Right cardiac atrium (tissue), 5 donors: ENCODE data around the gene HSCB. TPM values are rescaled to one million over a fixed set of nuclear protein-coding genes. Genes with fewer than 3 reads are reported as not detected.
"Not testable (repeated sequence)": the region's sequence is repeated elsewhere in the genome, so short reads cannot be mapped to it uniquely, and the experiment has no call there.

Experiments
- ATAC-seq, 2 donors: fragments of 200-7000 bp; cut with Tn5 transposase; one replicate each; pipeline versions ENCODE4 v1.8.0 to v1.9.1; 2020; ENCODE audit warnings: moderate library complexity in 2 of 2, mild to moderate bottlenecking in 1 of 2
- DNase-seq, 3 donors: peaks; one replicate each; pipeline ENCODE4 v3.0.0-alpha.2; 2020
- H3K27ac ChIP-seq: one replicate; pipeline ENCODE4 v1.5.1; 2013; ENCODE audit warnings: mild to moderate bottlenecking, low read length, control low read depth, moderate library complexity
- H3K27me3 ChIP-seq: one replicate; pipeline ENCODE4 v1.6.1; 2013; ENCODE audit not compliant: control insufficient read depth, insufficient read depth
- H3K4me1 ChIP-seq: one replicate; pipeline ENCODE4 v1.6.1; 2013; ENCODE audit warnings: low read length; ENCODE audit not compliant: control insufficient read depth, insufficient read depth
- H3K4me3 ChIP-seq: one replicate; pipeline ENCODE4 v1.5.1; 2013; ENCODE audit warnings: low read length, control low read depth
- H3K9me3 ChIP-seq: one replicate; pipeline ENCODE4 v1.6.1; 2013; ENCODE audit warnings: low read length; ENCODE audit not compliant: control insufficient read depth
- WGBS: extraction: QIAGEN DNeasy Blood & Tissue Kit; methylation state at CpG from one replicate; pipeline ENCODE4 v1.1.7; 2013; 5-methylcytosine and 5-hydroxymethylcytosine counted together
- intact Hi-C, 4 donors: fragments of 100-400 bp; cut with DNase I; formaldehyde crosslinking; loops; one replicate each; pipeline versions ENCODE4 v1.11.0 to v1.14.0; 2022 to 2023
- polyA plus RNA-seq: library from polyadenylated mRNA; stranded (reverse); fragments of 200-250 nt; gene quantifications from one replicate; pipeline ENCODE4 v1.2.3, GENCODE V29; 2013
- total RNA-seq, 4 donors: library from RNA; stranded (reverse); fragmentation: NEBNext Ultra II Directional; extraction: Animal tissue kit (Norgen Biotek cat#: 25700); gene quantifications; one replicate each; pipeline ENCODE4 v1.2.1, GENCODE V29; 2021
- donor health status: healthy with polysubstance abuse.
- donor health status: DM: no; HTN: yes; CAD: no.
- donor health status: DM: no; HTN: no; CAD: no.
- donor health status: DM: no; HTN: yes; CAD: no; lungs with severe emphysema.
- donor health status: DM: yes; HTN: yes; CAD: no.

The HSCB gene
- total and polyA plus RNA-seq, 5 donors = 7.5 to 16.3 (median 9.8) TPM

DNA sequence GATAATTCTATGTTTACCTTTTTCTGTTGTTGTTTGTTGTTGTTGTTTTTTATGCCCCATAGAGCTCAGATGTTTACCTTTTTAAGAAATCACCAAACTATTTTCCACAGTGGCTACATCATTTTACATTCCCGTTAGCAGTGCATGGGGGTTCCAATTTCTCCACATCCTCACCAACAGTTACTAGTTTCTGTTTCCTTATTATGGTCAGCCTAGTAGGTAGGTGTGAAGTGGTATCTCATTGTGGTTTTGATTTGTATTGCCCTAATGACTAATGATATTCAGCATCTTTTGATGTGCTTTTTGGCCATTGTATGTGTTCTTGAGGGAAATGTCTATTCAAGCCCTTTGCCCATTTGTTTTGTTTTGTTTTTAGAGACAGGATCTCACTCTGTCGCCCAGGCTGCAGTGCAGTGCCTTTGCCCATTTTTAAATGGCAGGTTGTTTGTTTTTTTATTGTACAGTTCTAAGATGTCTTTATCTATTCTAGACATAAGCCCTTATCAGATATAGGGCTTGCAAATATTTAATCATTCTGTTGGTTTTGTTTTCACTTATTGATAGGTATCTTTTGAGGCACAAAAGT, 27.7 kb upstream of the HSCB start:
- ATAC-seq (no peak), DNase-seq (no peak)
- no peaks in the 10 kb centered on the region for H3K27me3 ChIP-seq
- H3K27ac ChIP-seq = no peak overlapping the region
- H3K9me3 ChIP-seq = no peaks in the 10 kb centered on the region
- H3K4me1 ChIP-seq = no peaks in the 10 kb centered on the region
- intact Hi-C loops = no loop called here
- 97% methylated on average over 2 of the region's 2 CpGs for WGBS
- H3K4me3 ChIP-seq = no peak overlapping the region

DNA sequence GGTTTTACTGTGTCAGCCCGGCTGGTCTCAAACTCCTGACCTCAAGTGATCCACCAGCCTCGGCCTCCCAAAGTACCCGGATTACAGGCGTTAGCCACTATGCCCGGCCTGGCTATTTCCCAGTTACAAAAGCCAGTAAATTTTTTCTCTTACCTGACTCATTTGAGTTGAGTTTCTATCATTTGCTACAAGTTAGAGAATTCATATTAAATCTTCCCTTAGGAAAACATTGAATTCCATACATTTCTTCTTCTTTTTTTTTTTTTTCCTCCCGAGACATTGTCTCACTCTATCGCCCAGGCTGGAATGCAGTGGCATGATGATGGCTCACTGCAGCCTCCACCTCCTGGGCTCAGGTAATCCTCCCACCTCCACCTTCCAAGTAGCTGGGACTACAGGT, 26.2 kb upstream of the HSCB start:
- DNase-seq (no peak), ATAC-seq (no peak)
- no peak overlapping the region for H3K4me3 ChIP-seq
- no peaks in the 10 kb centered on the region for H3K4me1 ChIP-seq
- intact Hi-C loops = no loop called here
- no peaks in the 10 kb centered on the region for H3K9me3 ChIP-seq
- 97% methylated on average over 7 of the region's 7 CpGs for WGBS
- H3K27ac ChIP-seq = no peak overlapping the region
- no peaks in the 10 kb centered on the region for H3K27me3 ChIP-seq

DNA sequence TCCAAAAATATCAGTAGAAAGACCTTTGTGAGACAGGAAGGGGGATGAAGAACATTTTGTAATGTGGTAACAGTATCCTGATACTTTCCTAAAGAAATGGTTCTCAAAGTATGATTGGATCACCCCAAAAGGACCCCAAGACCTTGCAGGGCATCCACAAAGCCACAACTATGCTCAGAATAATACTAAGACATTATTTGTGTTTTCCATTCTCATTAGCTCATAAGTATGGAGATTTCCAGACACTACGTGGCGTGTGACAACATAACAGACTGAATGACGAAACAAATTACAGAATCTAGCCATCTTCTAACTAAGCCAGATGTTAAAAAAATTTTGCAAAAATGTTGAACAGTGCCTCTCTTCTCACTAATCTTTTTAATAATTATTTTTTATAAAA, 25.2 kb upstream of the HSCB start:
- WGBS = 95% methylated on average over 3 of the region's 3 CpGs
- Histone ChIP-seq H3K27me3 (no peaks in the 10 kb centered on the region), H3K4me1 (no peaks in the 10 kb centered on the region), H3K9me3 (no peaks in the 10 kb centered on the region), H3K4me3 (no peak overlapping the region), H3K27ac (no peak overlapping the region)
- intact Hi-C loops = no loop called here
- ATAC-seq = no peak
- DNase-seq = no peak

DNA sequence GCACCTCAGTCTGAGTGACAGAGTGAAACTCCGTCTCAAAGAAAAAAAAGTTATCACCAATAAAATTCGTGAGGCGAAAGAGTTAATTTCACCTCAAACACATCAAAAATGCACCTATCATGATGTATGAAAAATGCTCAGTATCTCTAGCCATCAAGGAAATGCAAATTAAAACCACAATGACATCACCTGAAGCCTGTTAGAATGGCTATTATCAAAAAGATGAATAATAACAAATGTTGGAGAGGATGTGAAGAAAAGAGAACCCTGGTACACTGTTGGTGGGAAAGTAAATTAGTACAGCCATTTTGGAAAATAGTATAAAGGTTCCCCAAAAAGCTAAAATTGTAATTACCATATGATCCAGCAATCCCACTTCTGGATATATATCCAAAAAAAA, 23.8 kb upstream of the HSCB start:
- Histone ChIP-seq H3K4me1 (no peaks in the 10 kb centered on the region), H3K9me3 (no peaks in the 10 kb centered on the region), H3K27ac (no peak overlapping the region), H3K4me3 (no peak overlapping the region), H3K27me3 (no peaks in the 10 kb centered on the region)
- WGBS = 95% methylated on average over 3 of the region's 3 CpGs
- DNase-seq (no peak), ATAC-seq (no peak)
- intact Hi-C loops = no loop called here

DNA sequence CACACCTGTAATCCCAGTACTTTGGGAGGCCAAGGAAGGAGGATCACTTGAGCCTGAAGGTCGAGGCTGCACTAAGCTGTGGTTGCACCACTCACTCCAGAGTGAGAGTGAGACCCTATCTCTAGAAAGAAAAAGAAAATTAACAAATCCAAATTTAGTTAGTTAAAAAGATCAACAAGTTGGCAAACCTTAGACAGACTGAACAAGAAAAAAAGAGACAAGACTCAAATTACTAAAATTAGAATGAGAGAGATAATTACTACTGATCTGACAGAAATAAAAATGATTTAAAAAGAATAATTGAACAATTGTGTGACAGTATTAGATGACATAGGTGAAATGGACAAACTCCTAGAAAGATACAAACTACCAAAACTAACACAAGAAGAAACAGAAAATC, 13.8 kb upstream of the HSCB start:
- ATAC-seq (no peak), DNase-seq (no peak)
- H3K27ac ChIP-seq = no peak overlapping the region
- 96% methylated on average over 1 of the region's 1 CpG for WGBS
- no peaks in the 10 kb centered on the region for H3K27me3 ChIP-seq
- no peaks in the 10 kb centered on the region for H3K4me1 ChIP-seq
- no peak overlapping the region for H3K4me3 ChIP-seq
- intact Hi-C loops = no loop called here
- no peaks in the 10 kb centered on the region for H3K9me3 ChIP-seq

DNA sequence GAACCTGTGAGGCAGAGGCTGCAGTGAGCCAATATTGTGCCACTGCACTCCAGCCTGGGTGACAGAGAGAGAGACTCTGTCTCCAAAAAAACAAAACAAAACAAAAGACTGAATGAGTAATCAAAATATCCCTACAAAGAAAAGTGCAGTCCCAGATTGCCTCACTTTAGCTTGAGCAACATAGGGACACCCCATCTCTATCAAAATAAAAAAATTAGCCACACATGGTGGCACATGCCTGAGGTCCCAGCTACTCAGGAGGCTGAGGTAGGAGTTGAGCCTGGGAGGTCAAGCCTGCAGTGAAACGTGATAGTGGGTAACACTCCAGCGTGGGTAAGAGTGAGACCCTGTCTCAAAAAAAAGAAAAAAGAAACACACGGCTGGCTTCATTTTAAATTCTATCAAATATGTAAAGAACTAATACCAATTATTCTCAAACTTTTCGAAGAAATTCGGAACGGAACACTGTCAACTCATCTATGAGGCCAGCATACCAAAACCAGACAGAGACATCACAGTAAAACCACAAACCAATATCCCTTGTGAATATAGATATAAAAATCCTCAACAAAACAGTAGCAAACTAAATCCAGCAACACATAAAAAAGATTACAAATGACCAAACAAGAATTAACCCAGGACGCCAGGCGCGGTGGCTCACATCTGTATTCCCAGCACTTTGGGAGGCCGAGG, 13.1 kb upstream of the HSCB start:
- Histone ChIP-seq H3K4me3 (no peak overlapping the region), H3K4me1 (no peaks in the 10 kb centered on the region), H3K27ac (no peak overlapping the region), H3K9me3 (no peaks in the 10 kb centered on the region), H3K27me3 (no peaks in the 10 kb centered on the region)
- intact Hi-C loops = no loop called here
- 97% methylated on average over 10 of the region's 10 CpGs for WGBS
- no peak for ATAC-seq
- no peak for DNase-seq

DNA sequence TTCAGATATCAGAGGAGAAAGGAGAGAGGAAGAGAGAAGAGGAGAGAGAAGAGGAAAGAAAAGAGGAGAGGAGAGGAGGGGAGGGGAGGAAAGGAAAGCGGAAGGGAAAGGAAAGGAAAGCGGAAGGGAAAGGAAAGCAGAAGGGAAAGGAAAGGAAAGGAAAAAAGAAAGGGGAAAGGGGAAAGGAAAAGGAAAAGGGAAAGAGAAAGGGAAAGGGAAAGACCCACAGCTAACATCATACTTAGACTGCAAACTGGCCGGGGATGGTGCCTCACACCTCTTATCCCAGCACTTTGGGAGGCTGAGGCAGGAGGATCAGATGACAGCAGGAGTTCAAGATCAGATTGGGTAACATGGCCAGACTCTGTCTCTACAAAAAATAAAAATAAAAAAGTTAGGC, 11.7 kb upstream of the HSCB start:
- no peaks in the 10 kb centered on the region for H3K27me3 ChIP-seq
- no peak overlapping the region for H3K4me3 ChIP-seq
- WGBS = 94% methylated on average over 3 of the region's 3 CpGs
- DNase-seq (no peak), ATAC-seq (no peak)
- H3K4me1 ChIP-seq = no peaks in the 10 kb centered on the region
- no peak overlapping the region for H3K27ac ChIP-seq
- no peaks in the 10 kb centered on the region for H3K9me3 ChIP-seq
- intact Hi-C loops = loop anchor here in 1 of 4 donors (5.0 kb wide), 1 partner anchor 68 kb away; no protein-coding TSS in a partner anchor

DNA sequence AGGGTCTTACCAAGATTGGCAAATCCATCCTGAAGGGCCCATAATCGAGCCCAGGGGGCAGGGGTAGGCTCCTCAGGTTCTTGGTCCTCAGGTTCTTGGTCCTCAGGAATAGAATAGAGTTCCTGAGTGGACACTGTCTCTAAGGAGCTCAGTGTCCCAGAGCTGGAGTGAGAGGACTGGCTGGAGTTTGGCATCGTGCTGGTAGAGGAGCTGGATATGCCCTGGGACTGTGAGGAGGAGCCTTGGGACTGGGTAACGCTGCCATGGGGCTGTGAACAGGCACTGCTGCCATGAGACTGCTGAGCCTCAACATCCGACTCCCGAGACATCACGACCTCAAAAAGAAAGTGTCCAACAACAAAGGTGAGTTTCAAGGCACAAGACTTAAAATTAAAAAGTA, 7.4 kb upstream of the HSCB start:
- intact Hi-C loops = loop anchor here in 1 of 4 donors (5.0 kb wide), 1 partner anchor 72 kb away; no protein-coding TSS in a partner anchor
- DNase-seq (no peak), ATAC-seq (no peak)
- H3K4me1 ChIP-seq = no peaks in the 10 kb centered on the region
- H3K27ac ChIP-seq = no peak overlapping the region
- no peak overlapping the region for H3K4me3 ChIP-seq
- WGBS = 92% methylated on average over 6 of the region's 6 CpGs
- no peaks in the 10 kb centered on the region for H3K27me3 ChIP-seq
- no peaks in the 10 kb centered on the region for H3K9me3 ChIP-seq

DNA sequence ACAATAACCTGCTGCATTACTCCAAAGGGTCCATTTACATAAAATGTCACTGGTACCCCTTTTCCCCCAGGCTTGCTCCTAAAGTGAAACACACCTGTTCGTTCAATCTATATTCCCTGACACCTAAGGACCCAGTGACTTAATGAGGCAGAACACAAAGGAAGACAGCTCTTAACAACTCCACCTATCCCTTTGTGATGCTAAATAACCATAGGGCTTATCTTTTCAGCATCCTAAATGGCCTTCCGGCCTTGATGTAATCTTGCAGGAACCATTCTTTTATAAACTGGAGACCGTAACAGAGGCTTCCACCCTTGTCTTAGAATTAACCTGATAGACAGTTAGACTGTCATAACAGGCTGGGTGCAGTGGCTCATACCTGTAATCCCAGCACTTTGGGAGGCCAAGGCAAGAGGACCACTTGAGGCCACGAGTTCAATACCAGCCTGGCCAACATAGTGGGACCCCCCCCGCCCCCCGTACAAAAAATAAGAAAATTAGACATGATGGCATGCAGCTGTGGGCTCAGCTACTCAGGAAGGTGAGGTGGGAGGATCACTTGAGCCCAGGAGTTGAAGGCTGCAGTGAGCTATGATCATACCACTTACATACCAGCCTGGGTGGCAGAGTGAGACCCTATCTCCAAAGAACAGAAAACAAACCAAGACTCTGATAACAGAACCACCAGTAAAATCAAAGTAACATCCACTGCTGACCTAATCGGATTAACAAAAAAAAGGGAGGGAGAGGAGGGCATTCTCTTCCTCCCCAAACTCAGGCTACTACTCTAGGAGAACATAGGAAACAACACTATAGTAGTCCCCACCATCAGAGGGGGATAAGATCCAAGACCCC, 5.3 kb upstream of the HSCB start:
- no peaks in the 10 kb centered on the region for H3K27me3 ChIP-seq
- intact Hi-C loops = no loop called here
- H3K27ac ChIP-seq = no peak overlapping the region
- H3K9me3 ChIP-seq = no peaks in the 10 kb centered on the region
- H3K4me1 ChIP-seq = no peaks in the 10 kb centered on the region
- DNase-seq = no peak
- no peak for ATAC-seq
- no peak overlapping the region for H3K4me3 ChIP-seq
- 76% methylated on average over 7 of the region's 7 CpGs for WGBS

DNA sequence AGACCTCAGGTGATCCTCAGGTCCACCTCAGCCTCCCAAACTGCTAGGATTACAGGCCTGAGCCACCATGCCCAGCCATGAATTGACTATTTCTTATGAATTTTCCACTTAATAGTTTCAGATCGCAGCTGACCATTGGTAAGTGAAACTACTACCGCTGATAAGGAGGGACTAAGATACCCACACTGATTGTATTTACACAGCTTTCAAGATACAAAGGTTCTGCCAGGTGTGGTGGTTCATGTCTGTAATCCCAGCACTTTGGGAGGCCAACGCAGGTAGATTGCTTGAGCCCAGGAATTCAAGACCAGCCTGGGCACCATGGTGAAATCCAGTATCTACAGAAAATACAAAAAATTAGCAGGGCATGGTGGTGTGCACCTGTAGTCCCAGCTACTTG, 4.1 kb upstream of the HSCB start:
- no peak for ATAC-seq
- Histone ChIP-seq H3K27me3 (no peaks in the 10 kb centered on the region), H3K27ac (no peak overlapping the region), H3K4me3 (no peak overlapping the region), H3K4me1 (peaks cover under 1% of the 10 kb centered on the region), H3K9me3 (no peaks in the 10 kb centered on the region)
- DNase-seq = no peak
- 93% methylated on average over 3 of the region's 3 CpGs for WGBS
- intact Hi-C loops = no loop called here

DNA sequence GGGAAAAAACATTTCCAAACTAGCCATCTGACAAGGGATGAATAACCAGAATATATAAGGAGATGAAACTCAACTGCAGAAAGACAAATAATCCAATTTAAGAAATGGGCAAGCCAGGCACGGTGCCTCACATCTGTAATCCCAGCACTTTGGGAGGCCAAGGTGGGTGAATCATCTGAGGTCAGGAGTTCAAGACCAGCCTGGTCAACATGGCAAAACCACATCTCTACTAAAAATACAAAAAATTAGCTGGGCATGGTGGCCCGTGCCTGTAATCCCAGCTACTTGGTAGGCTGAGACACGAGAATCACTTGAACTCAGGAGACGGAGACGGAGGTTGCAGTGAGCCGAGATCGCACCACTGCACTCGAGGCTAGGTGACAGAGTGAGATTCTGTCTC, 3.0 kb upstream of the HSCB start:
- WGBS = 90% methylated on average over 8 of the region's 8 CpGs
- intact Hi-C loops, H3K27ac ChIP-seq, H3K9me3 ChIP-seq, H3K27me3 ChIP-seq, H3K4me1 ChIP-seq, DNase-seq, H3K4me3 ChIP-seq, ATAC-seq: not testable (repeated sequence)
